Measurements from ENCODE around the gene HSFX1. TPM values are rescaled to one million over a fixed set of nuclear protein-coding genes. Genes with fewer than 3 reads are reported as not detected.
"Not testable (repeated sequence)": the region's sequence is repeated elsewhere in the genome, so short reads cannot be mapped to it uniquely, and the experiment has no call there.

HSFX1 gene
- 1 to 10 TPM; 1.3 to 7.9 (median 1.8) TPM for total RNA-seq

GRCh38 chrX:149773768-149774167 is at the start of gene HSFX1:
Gene HSFX1, plus strand, starts transcription at chrX:149774068. Its CDS starts 614 bp downstream, at chrX:149774682.
- H3K9me3 ChIP-seq; in situ Hi-C loops (cut with MboI; ENCODE audit: low pct_ligation_motif_present in 1 of 4, low pct_unique_long_range_greater_than_20kb in 1 of 4, low sequenced_read_pairs in 3 of 4); intact Hi-C loops (cut with DNase I; ENCODE audit: low total_unique reads); H3K4me1 ChIP-seq; H3K27me3 ChIP-seq; H3K27ac ChIP-seq; H3K36me3 ChIP-seq; DNase-seq; H3K4me3 ChIP-seq: not testable (repeated sequence)
- no CpG with 5 or more reads among the region's 17 CpGs for WGBS, 2 donors (ENCODE audit: low coverage in 1 of 2)

- in situ Hi-C loops (cut with MboI; ENCODE audit: low pct_ligation_motif_present in 1 of 4, low pct_unique_long_range_greater_than_20kb in 1 of 4, low sequenced_read_pairs in 3 of 4); H3K27ac ChIP-seq; H3K36me3 ChIP-seq; H3K4me1 ChIP-seq; H3K4me3 ChIP-seq; intact Hi-C loops (cut with DNase I; ENCODE audit: low total_unique reads); DNase-seq; H3K9me3 ChIP-seq; H3K27me3 ChIP-seq: not testable (repeated sequence)
- 91% methylated on average over 3 of the region's 7 CpGs; no CpG with 5 or more reads in 1 of the 2 donors for WGBS, 2 donors (ENCODE audit: low coverage in 1 of 2)
Observed at GRCh38 chrX:149727308-149727707, 46.6 kb upstream of the HSFX1 start.

- H3K27ac ChIP-seq; H3K36me3 ChIP-seq; intact Hi-C loops (cut with DNase I; ENCODE audit: low total_unique reads); H3K27me3 ChIP-seq; H3K4me1 ChIP-seq; DNase-seq; H3K4me3 ChIP-seq; in situ Hi-C loops (cut with MboI; ENCODE audit: low pct_ligation_motif_present in 1 of 4, low pct_unique_long_range_greater_than_20kb in 1 of 4, low sequenced_read_pairs in 3 of 4); H3K9me3 ChIP-seq: not testable (repeated sequence)
- WGBS, 2 donors (ENCODE audit: low coverage in 1 of 2): no CpG with 5 or more reads among the region's 6 CpGs
Observed at GRCh38 chrX:149742269-149742668, 31.6 kb upstream of the HSFX1 start.

- intact Hi-C loops (cut with DNase I; ENCODE audit: low total_unique reads); H3K4me3 ChIP-seq; H3K4me1 ChIP-seq; DNase-seq; in situ Hi-C loops (cut with MboI; ENCODE audit: low pct_ligation_motif_present in 1 of 4, low pct_unique_long_range_greater_than_20kb in 1 of 4, low sequenced_read_pairs in 3 of 4); H3K36me3 ChIP-seq; H3K27ac ChIP-seq; H3K9me3 ChIP-seq; H3K27me3 ChIP-seq: not testable (repeated sequence)
- WGBS, 2 donors (ENCODE audit: low coverage in 1 of 2): no CpG with 5 or more reads among the region's 6 CpGs
Observed at GRCh38 chrX:149746390-149747007, 27.4 kb upstream of the HSFX1 start.

GRCh38 chrX:149757206-149758067 is 16.4 kb upstream of the HSFX1 start:
- intact Hi-C loops (cut with DNase I; ENCODE audit: low total_unique reads): no loop called here
- 69% methylated on average over 7 of the region's 8 CpGs; no CpG with 5 or more reads in 1 of the 2 donors for WGBS, 2 donors (ENCODE audit: low coverage in 1 of 2)
- in situ Hi-C loops (cut with MboI; ENCODE audit: low pct_ligation_motif_present in 1 of 4, low pct_unique_long_range_greater_than_20kb in 1 of 4, low sequenced_read_pairs in 3 of 4): no loop called here
- Histone ChIP-seq H3K27ac (no peak overlapping the region), H3K36me3 (no peaks in the 10 kb centered on the region), H3K27me3 (no peaks in the 10 kb centered on the region), H3K4me1 (no peaks in the 10 kb centered on the region), H3K9me3 (no peaks in the 10 kb centered on the region), H3K4me3 (no peak overlapping the region)
- TF ChIP-seq EP300 (IDR thresholded peaks at IDR 0.05; ENCODE audit: low read depth) (no peak), POLR2A (IDR thresholded peaks at IDR 0.05) (no peak), POLR2AphosphoS5 (IDR thresholded peaks at IDR 0.05) (no peak), CTCF (IDR thresholded peaks at IDR 0.05) (no peak)
- DNase-seq: no peak

- intact Hi-C loops (cut with DNase I; ENCODE audit: low total_unique reads): no loop called here
- WGBS, 2 donors (ENCODE audit: low coverage in 1 of 2): 95% methylated on average over 16 of the region's 18 CpGs; no CpG with 5 or more reads in 1 of the 2 donors
Observed at GRCh38 chrX:149758068-149758714, 15.7 kb upstream of the HSFX1 start.

GRCh38 chrX:149758715-149759078 is 15.2 kb upstream of the HSFX1 start:
- H3K27me3 ChIP-seq; H3K9me3 ChIP-seq; DNase-seq; H3K27ac ChIP-seq; H3K4me3 ChIP-seq; H3K36me3 ChIP-seq; in situ Hi-C loops (cut with MboI; ENCODE audit: low pct_ligation_motif_present in 1 of 4, low pct_unique_long_range_greater_than_20kb in 1 of 4, low sequenced_read_pairs in 3 of 4); H3K4me1 ChIP-seq; intact Hi-C loops (cut with DNase I; ENCODE audit: low total_unique reads): not testable (repeated sequence)
- WGBS, 2 donors (ENCODE audit: low coverage in 1 of 2): 97% methylated on average over 14 of the region's 17 CpGs; no CpG with 5 or more reads in 1 of the 2 donors

More at GRCh38 chrX:149758068-149758714, 15.7 kb upstream of the HSFX1 start:
- no peak for DNase-seq
- Histone ChIP-seq H3K27me3 (no peaks in the 10 kb centered on the region), H3K4me1 (no peaks in the 10 kb centered on the region), H3K4me3 (no peak overlapping the region), H3K9me3 (no peaks in the 10 kb centered on the region), H3K36me3 (no peaks in the 10 kb centered on the region), H3K27ac (no peak overlapping the region)
- in situ Hi-C loops (cut with MboI; ENCODE audit: low pct_ligation_motif_present in 1 of 4, low pct_unique_long_range_greater_than_20kb in 1 of 4, low sequenced_read_pairs in 3 of 4): no loop called here
- no peak for TF ChIP-seq POLR2A (IDR thresholded peaks at IDR 0.05)
- no peak for TF ChIP-seq POLR2AphosphoS5 (IDR thresholded peaks at IDR 0.05)
- no peak for TF ChIP-seq CTCF (IDR thresholded peaks at IDR 0.05)
- TF ChIP-seq EP300 (IDR thresholded peaks at IDR 0.05; ENCODE audit: low read depth): no peak
